Activated effector memory CD4-positive, alpha-beta T cell treated with Interleukin-2 at 50 U/mL for 16 hours (primary cell): ENCODE measurements around the gene NECTIN2.
"Not testable (repeated sequence)": the region's sequence is repeated elsewhere in the genome, so short reads cannot be mapped to it uniquely, and the experiment has no call there.

Source experiments
- DNase-seq: peaks from one replicate; pipeline ENCODE4 v3.0.0-alpha.2; 2020

Gene NECTIN2

DNA sequence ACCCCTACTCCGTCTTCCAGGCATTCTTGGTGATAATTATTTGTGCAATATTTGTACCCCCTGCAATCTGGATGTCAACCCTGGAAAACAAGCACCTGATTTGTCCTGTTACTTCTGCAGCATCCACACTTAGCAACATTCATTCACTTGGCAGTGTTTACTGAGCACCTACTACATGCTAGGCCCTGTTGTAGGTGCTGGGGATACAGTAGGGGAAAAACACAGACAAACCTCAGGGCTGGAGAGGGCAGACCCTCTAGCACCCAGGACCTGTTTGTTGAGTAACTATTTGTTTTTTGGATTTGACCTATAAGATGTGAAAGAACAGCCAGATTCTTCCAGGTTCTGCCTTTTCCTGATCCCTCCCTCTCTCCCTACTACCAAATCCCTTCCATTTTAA lies 9.5 kb downstream of the NECTIN2 start:
- no peak for DNase-seq

- DNase-seq, result no peak
These were observed 10.5 kb downstream of the NECTIN2 start for GRCh38 chr19:44856421-44857083.

GRCh38 chr19:44857837-44858236 lies 11.7 kb downstream of the NECTIN2 start:
- DNase-seq, result no peak

DNA sequence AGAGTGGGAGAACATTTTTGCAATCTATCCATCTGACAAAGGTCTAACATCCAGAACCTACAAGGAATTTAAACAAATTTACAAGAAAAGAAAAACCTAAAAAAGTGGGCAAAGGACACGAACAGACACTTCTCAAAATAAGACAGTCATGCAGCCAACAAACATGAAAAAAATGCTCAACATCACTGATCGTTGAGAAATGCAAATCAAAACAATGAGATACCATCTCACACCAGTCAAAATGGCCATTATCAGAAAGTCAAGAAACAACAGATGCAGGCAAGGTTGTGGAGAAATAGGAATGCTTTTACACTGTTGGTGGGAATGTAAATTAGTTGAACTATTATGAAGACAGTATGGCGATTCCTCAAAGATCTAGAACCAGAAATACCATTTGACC lies 15.5 kb downstream of the NECTIN2 start:
- DNase-seq, result not testable (repeated sequence)

- DNase-seq, result no peak
These were observed 17.9 kb downstream of the NECTIN2 start for GRCh38 chr19:44863990-44864389.

DNA sequence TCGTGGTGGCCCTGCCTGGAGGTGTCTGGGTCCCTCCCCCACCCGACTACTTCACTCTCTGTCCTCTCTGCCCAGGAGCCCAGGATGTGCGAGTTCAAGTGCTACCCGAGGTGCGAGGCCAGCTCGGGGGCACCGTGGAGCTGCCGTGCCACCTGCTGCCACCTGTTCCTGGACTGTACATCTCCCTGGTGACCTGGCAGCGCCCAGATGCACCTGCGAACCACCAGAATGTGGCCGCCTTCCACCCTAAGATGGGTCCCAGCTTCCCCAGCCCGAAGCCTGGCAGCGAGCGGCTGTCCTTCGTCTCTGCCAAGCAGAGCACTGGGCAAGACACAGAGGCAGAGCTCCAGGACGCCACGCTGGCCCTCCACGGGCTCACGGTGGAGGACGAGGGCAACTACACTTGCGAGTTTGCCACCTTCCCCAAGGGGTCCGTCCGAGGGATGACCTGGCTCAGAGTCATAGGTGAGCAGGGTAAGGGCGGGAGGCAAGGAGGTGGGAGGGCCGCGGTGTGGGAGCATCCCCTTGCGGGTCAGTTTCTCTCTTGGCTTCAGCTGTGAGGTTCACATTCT lies 19.2 kb downstream of the NECTIN2 start:
- DNase-seq, result no peak

- no peak for DNase-seq
These were observed 20.6 kb downstream of the NECTIN2 start for GRCh38 chr19:44866664-44867063.

DNA sequence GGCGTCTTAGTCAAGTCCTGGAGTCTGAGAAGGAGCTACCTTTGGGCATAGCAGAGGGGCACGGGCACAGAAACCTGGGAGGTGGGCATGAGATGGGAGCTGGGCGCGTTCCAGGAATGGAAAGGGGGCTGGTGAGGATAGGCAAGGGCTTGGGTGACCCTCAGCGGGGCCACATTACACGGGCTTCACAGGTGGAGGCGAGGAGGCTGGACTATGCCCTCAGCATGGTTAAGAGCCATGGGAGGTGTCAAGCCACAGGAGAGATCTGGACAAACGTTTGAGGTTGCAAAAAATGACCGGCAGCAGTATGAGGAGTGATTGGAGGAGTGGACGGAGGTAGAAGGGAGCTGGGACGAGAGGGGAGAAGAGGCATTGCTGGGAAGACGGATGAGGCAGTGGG lies 21.5 kb downstream of the NECTIN2 start:
- no peak for DNase-seq

DNA sequence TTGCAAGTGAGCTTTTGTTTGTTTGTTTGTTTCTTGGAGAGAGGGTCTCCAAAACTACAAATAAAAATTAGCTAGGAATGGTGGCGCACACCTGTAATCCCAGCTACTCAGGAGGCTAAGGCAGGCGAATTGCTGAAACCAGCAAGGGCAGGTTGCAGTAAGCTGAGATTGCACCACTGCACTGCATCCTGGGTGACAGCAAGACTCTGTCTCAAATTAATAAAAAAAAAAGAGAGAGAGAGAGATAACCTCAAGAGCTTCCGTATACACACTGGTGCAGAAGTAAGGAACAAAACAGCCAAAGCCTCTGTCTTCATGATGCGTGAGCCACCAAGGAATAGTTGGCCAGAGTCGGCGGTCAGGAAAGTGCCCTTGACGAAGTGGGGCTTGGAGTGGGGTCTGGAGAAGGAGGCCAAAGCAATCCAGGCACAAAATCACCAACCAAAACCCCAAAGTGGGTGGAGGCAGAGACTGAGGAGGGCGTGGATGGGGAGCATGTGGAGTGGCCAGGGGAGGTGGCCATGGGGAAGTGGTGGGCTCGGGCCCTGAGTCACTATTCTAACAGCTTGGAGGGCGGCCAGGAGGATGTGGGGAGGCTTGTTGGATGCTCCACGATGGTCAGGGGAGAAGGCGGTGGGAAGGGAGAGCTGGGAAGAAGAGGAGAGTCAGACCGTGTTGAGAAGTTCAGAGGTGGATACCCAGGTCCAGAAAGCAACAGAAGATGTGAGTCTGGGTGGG lies 23.8 kb downstream of the NECTIN2 start:
- DNase-seq, result no peak

- no peak for DNase-seq
These were observed 25.7 kb downstream of the NECTIN2 start for GRCh38 chr19:44871809-44872208.

- DNase-seq, result no peak
These were observed 26.6 kb downstream of the NECTIN2 start for GRCh38 chr19:44872661-44873060.

DNA sequence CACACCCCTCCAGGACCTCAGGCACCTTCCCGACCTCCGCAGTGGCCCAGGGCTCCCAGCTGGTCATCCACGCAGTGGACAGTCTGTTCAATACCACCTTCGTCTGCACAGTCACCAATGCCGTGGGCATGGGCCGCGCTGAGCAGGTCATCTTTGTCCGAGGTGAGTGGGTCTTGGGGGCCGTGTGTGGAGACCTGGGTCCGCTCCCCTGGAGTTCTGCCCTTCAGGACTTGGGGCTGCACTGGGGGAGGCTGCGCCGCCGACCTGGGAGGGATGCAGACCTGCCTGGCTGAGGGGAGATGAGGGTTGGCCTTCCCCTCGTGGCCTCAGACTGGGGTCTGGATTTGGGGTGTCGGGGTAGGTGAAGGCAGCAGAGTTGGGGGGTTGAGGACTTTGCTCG lies 28.2 kb downstream of the NECTIN2 start:
- no peak for DNase-seq

- DNase-seq, result no peak
These were observed 29.8 kb downstream of the NECTIN2 start for GRCh38 chr19:44875666-44876451.

DNA sequence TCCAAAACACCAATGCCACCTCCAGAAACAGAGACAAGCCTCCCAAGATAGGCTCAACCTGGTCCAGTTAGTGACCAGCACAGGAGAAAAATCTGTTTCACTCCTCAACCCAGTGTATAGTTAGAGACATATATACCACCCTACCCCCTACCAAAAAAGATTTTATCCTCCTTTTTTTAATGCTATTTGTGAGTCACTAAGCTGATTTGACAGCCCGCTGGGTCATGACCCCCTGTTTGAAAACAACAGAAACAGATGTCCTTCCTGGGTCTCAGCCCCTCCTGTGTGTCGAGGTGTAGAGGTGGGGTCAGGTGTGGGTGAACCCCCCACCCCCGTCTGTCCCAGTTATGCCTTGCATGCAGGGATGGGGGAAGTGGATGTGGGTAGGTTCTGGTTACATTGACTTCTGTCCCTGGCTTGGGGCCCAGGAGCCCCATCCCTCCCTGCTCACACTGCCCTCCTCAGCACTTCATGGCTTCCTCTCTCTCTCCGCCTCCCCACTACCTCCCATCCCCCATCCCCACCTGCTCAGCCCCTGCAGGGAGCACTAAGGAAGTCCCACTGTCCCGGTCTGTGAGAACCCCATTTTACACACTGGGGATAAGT lies 30.9 kb downstream of the NECTIN2 start:
- DNase-seq, result no peak

GRCh38 chr19:44878120-44878865 lies 32.2 kb downstream of the NECTIN2 start:
- DNase-seq, result no peak

GRCh38 chr19:44879309-44880065 lies 33.4 kb downstream of the NECTIN2 start:
- no peak for DNase-seq

GRCh38 chr19:44882063-44882462 lies 36.0 kb downstream of the NECTIN2 start:
- no peak for DNase-seq

DNA sequence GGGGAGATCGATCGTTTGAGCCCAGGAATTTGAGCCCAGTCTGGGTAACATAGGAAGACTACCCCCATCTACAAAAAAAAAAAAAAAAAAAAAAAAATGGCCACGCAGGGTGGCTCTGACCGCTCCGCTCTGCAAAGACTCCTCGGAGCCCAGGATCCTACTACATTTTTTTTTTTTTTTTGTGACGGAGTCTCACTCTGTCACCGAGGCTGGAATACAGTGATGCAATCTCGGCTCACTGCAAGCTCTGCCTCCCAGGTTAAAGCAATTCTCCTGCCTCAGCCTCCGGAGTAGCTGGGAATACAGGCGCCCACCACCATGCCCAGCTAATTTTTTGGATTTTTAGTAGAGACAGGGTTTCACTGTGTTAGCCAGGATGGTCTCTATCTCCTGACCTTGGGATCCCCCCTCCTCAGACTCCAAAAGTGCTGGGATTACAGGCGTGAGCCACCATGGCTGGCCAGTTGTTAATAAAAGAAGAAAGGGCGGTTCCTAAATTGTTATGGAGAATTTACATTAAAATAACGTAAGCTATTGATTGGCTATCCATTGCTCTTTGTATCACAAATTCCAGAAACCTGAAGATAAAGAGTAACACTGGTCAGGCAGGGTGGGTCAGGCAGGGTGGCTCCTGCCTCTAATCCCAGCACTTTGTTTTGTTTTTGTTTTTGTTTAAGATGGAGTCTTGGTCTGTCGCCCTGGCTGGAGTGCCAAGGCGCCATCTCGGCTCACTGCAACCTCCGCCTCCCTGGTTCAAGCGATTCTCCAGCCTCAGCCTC lies 36.7 kb downstream of the NECTIN2 start:
- DNase-seq, result not testable (repeated sequence)

DNA sequence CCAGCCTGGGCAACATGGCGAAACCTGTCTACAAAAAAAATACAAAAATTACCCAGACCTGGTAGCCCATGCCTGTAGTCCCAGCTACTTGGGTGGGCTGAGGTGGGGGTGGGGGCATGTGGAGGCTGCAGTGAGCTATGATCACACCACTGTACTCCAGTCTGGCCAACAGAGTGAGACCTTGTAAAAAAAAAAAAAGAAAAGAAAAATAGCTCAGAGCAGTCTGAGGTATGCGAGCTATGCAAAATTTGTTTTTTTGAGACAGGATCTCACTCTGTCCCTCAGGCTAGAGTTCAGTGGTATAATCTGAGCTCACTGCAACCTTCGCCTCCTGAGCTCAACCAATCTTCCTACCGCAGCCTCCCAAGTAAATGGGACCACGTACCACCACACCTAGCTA lies 37.8 kb downstream of the NECTIN2 start:
- no peak for DNase-seq

DNA sequence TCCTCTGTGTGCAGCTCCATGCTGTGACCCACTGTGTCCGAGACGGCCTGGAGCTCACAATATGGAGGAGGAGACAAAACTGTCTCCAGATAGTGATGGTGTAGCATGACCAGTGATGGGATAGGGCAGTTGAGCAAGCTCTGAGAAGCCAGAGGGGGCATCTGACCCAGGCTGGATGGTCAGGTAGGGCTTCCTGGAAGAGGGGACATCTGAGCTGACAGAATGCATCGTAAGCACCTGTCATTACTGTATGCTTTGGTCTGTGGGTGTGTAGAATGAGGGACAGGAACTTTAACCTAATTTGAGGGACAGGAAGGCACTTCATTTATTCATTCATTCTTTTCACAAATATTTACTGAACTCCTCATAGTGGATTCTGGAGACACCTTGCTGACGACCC lies 38.5 kb downstream of the NECTIN2 start:
- DNase-seq, result no peak

DNA sequence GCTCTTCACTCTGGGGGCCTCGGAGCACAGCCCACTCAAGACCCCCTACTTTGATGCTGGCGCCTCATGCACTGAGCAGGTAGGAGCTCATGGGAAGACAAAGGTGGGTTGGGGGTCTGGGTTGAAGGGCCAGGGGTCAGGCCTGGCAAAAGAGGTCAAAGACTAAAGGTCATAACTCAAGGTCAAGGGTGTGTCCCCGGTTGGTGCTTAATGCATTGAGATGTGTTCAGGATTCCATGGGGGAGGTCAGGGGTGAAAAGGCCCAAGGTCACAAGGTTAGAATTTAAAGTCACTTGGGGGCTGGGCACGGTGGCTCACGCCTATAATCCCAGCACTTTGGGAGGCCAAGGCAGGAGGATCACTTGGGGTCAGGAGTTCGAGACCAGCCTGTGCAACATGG lies 40.0 kb downstream of the NECTIN2 start:
- no peak for DNase-seq
